ENCODE measurements around the gene GIMD1. TPM values are rescaled to one million over a fixed set of nuclear protein-coding genes. Genes with fewer than 3 reads are reported as not detected.
"Not testable (repeated sequence)": the region's sequence is repeated elsewhere in the genome, so short reads cannot be mapped to it uniquely, and the experiment has no call there.

The GIMD1 gene
- total RNA-seq = not detected in 2 replicates

- H3K27ac Mint-ChIP-seq = no peak within 1 kb of the TSS
- peaks cover 4% of the 10 kb centered on the region for H3K4me1 Mint-ChIP-seq (ENCODE audit: low read depth)
- no peaks in the 10 kb centered on the region for H3K9me3 Mint-ChIP-seq
- H3K27me3 Mint-ChIP-seq (ENCODE audit: low read depth) = peaks cover 9% of the 10 kb centered on the region
- intact Hi-C loops (cut with micrococcal nuclease) = loop anchor here (1.0 to 10.0 kb wide), 2 partner anchors 134 to 446 kb away; no protein-coding TSS in a partner anchor
- no peak for DNase-seq (ENCODE audit: low spot score)
- no peak within 1 kb of the TSS for H3K4me3 Mint-ChIP-seq (ENCODE audit: low read depth)
- no peaks in the 10 kb centered on the region for H3K36me3 Mint-ChIP-seq (ENCODE audit: low read depth)
Measured at GRCh38 chr4:106368678-106369077, at the start of gene GIMD1. Gene GIMD1, minus strand, starts transcription at chr4:106368778. Its CDS starts 1,343 bp downstream, at chr4:106367435.

GRCh38 chr4:106414366-106414765, 45.8 kb upstream of the GIMD1 start:
- no peak for DNase-seq (ENCODE audit: low spot score)
- intact Hi-C loops (cut with micrococcal nuclease) = no loop called here
- no peak overlapping the region for H3K27ac Mint-ChIP-seq
- H3K4me3 Mint-ChIP-seq (ENCODE audit: low read depth) = no peak overlapping the region
- no peaks in the 10 kb centered on the region for H3K9me3 Mint-ChIP-seq
- H3K4me1 Mint-ChIP-seq (ENCODE audit: low read depth) = no peaks in the 10 kb centered on the region
- H3K36me3 Mint-ChIP-seq (ENCODE audit: low read depth) = no peaks in the 10 kb centered on the region
- no peaks in the 10 kb centered on the region for H3K27me3 Mint-ChIP-seq (ENCODE audit: low read depth)

GRCh38 chr4:106409901-106410889, 41.6 kb upstream of the GIMD1 start:
- no peaks in the 10 kb centered on the region for H3K27me3 Mint-ChIP-seq (ENCODE audit: low read depth)
- no peak overlapping the region for H3K4me3 Mint-ChIP-seq (ENCODE audit: low read depth)
- intact Hi-C loops (cut with micrococcal nuclease) = no loop called here
- H3K36me3 Mint-ChIP-seq (ENCODE audit: low read depth) = no peaks in the 10 kb centered on the region
- H3K27ac Mint-ChIP-seq = no peak overlapping the region
- H3K4me1 Mint-ChIP-seq (ENCODE audit: low read depth) = no peaks in the 10 kb centered on the region
- no peak for DNase-seq (ENCODE audit: low spot score)
- H3K9me3 Mint-ChIP-seq = no peaks in the 10 kb centered on the region

GRCh38 chr4:106408004-106408403, 39.4 kb upstream of the GIMD1 start:
- H3K4me3 Mint-ChIP-seq (ENCODE audit: low read depth); H3K36me3 Mint-ChIP-seq (ENCODE audit: low read depth); H3K27ac Mint-ChIP-seq; H3K4me1 Mint-ChIP-seq (ENCODE audit: low read depth); H3K27me3 Mint-ChIP-seq (ENCODE audit: low read depth); H3K9me3 Mint-ChIP-seq; DNase-seq (ENCODE audit: low spot score); intact Hi-C loops (cut with micrococcal nuclease): not testable (repeated sequence)

GRCh38 chr4:106401157-106401556, 32.6 kb upstream of the GIMD1 start:
- H3K27me3 Mint-ChIP-seq (ENCODE audit: low read depth) = no peaks in the 10 kb centered on the region
- no peak overlapping the region for H3K4me3 Mint-ChIP-seq (ENCODE audit: low read depth)
- H3K9me3 Mint-ChIP-seq = peaks cover 10% of the 10 kb centered on the region
- no peak for DNase-seq (ENCODE audit: low spot score)
- no peaks in the 10 kb centered on the region for H3K36me3 Mint-ChIP-seq (ENCODE audit: low read depth)
- intact Hi-C loops (cut with micrococcal nuclease) = no loop called here
- H3K27ac Mint-ChIP-seq = no peak overlapping the region
- no peaks in the 10 kb centered on the region for H3K4me1 Mint-ChIP-seq (ENCODE audit: low read depth)

GRCh38 chr4:106398898-106399297, 30.3 kb upstream of the GIMD1 start:
- H3K27me3 Mint-ChIP-seq (ENCODE audit: low read depth); H3K4me3 Mint-ChIP-seq (ENCODE audit: low read depth); H3K27ac Mint-ChIP-seq; intact Hi-C loops (cut with micrococcal nuclease); H3K36me3 Mint-ChIP-seq (ENCODE audit: low read depth); H3K4me1 Mint-ChIP-seq (ENCODE audit: low read depth); DNase-seq (ENCODE audit: low spot score): not testable (repeated sequence)
- H3K9me3 Mint-ChIP-seq = peaks cover 20% of the 10 kb centered on the region

- Mint-ChIP-seq H3K4me1 (ENCODE audit: low read depth) (no peaks in the 10 kb centered on the region), H3K4me3 (ENCODE audit: low read depth) (no peak overlapping the region), H3K36me3 (ENCODE audit: low read depth) (no peaks in the 10 kb centered on the region), H3K9me3 (peaks cover 20% of the 10 kb centered on the region), H3K27ac (no peak overlapping the region), H3K27me3 (ENCODE audit: low read depth) (no peaks in the 10 kb centered on the region)
- no peak for DNase-seq (ENCODE audit: low spot score)
- intact Hi-C loops (cut with micrococcal nuclease) = no loop called here
Measured at GRCh38 chr4:106395582-106395981, 27.0 kb upstream of the GIMD1 start.

GRCh38 chr4:106385853-106386393, 17.3 kb upstream of the GIMD1 start:
- Mint-ChIP-seq H3K4me1 (ENCODE audit: low read depth) (no peaks in the 10 kb centered on the region), H3K9me3 (no peaks in the 10 kb centered on the region), H3K4me3 (ENCODE audit: low read depth) (no peak overlapping the region), H3K36me3 (ENCODE audit: low read depth) (no peaks in the 10 kb centered on the region), H3K27me3 (ENCODE audit: low read depth) (no peaks in the 10 kb centered on the region), H3K27ac (no peak overlapping the region)
- intact Hi-C loops (cut with micrococcal nuclease) = no loop called here
- no peak for DNase-seq (ENCODE audit: low spot score)

GRCh38 chr4:106384878-106385277, 16.3 kb upstream of the GIMD1 start:
- no peaks in the 10 kb centered on the region for H3K4me1 Mint-ChIP-seq (ENCODE audit: low read depth)
- DNase-seq (ENCODE audit: low spot score) = no peak
- no peak overlapping the region for H3K4me3 Mint-ChIP-seq (ENCODE audit: low read depth)

GRCh38 chr4:106380179-106380578, 11.6 kb upstream of the GIMD1 start:
- Mint-ChIP-seq H3K4me3 (ENCODE audit: low read depth) (no peak overlapping the region), H3K9me3 (no peaks in the 10 kb centered on the region), H3K27me3 (ENCODE audit: low read depth) (no peaks in the 10 kb centered on the region), H3K4me1 (ENCODE audit: low read depth) (no peaks in the 10 kb centered on the region), H3K27ac (no peak overlapping the region), H3K36me3 (ENCODE audit: low read depth) (no peaks in the 10 kb centered on the region)
- intact Hi-C loops (cut with micrococcal nuclease) = no loop called here
- DNase-seq (ENCODE audit: low spot score) = no peak

More at GRCh38 chr4:106384878-106385277, 16.3 kb upstream of the GIMD1 start:
- Mint-ChIP-seq H3K9me3 (no peaks in the 10 kb centered on the region), H3K36me3 (ENCODE audit: low read depth) (no peaks in the 10 kb centered on the region), H3K27ac (no peak overlapping the region), H3K27me3 (ENCODE audit: low read depth) (no peaks in the 10 kb centered on the region)
- intact Hi-C loops (cut with micrococcal nuclease) = no loop called here

GRCh38 chr4:106373026-106373425, 4.4 kb upstream of the GIMD1 start:
- H3K36me3 Mint-ChIP-seq (ENCODE audit: low read depth) = no peaks in the 10 kb centered on the region
- DNase-seq (ENCODE audit: low spot score) = no peak
- peaks cover 4% of the 10 kb centered on the region for H3K4me1 Mint-ChIP-seq (ENCODE audit: low read depth)
- no peaks in the 10 kb centered on the region for H3K9me3 Mint-ChIP-seq
- peaks cover 7% of the 10 kb centered on the region for H3K27me3 Mint-ChIP-seq (ENCODE audit: low read depth)
- intact Hi-C loops (cut with micrococcal nuclease) = no loop called here
- H3K27ac Mint-ChIP-seq = no peak overlapping the region
- H3K4me3 Mint-ChIP-seq (ENCODE audit: low read depth) = no peak overlapping the region

GRCh38 chr4:106371161-106371560, 2.6 kb upstream of the GIMD1 start:
- Mint-ChIP-seq H3K4me1 (ENCODE audit: low read depth) (peaks cover 4% of the 10 kb centered on the region), H3K9me3 (no peaks in the 10 kb centered on the region), H3K36me3 (ENCODE audit: low read depth) (no peaks in the 10 kb centered on the region), H3K27ac (no peak overlapping the region), H3K4me3 (ENCODE audit: low read depth) (no peak overlapping the region), H3K27me3 (ENCODE audit: low read depth) (peaks cover 9% of the 10 kb centered on the region)
- DNase-seq (ENCODE audit: low spot score) = no peak
- intact Hi-C loops (cut with micrococcal nuclease) = no loop called here

- Mint-ChIP-seq H3K4me3 (ENCODE audit: low read depth) (no peak overlapping the region), H3K9me3 (no peaks in the 10 kb centered on the region), H3K27ac (no peak overlapping the region), H3K27me3 (ENCODE audit: low read depth) (peaks cover 9% of the 10 kb centered on the region), H3K36me3 (ENCODE audit: low read depth) (no peaks in the 10 kb centered on the region), H3K4me1 (ENCODE audit: low read depth) (peaks cover 4% of the 10 kb centered on the region)
- DNase-seq (ENCODE audit: low spot score) = no peak
- intact Hi-C loops (cut with micrococcal nuclease) = no loop called here
Measured at GRCh38 chr4:106370214-106370613, 1.6 kb upstream of the GIMD1 start.

All from activated T-helper 2 cell treated with anti-CD3 and anti-CD28 coated beads, Interferon-gamma antibody, Interleukin-2, Interleukin-4, amounts not matched to agents 10 μg/mL and 5 μg/mL and 100 μg/mL, durations not matched to agents 14 hours and 24 hours and 36 hours (primary cell).